Panc1 (cell line): Measurements from ENCODE around the gene ZNF607. TPM values are rescaled to one million over a fixed set of nuclear protein-coding genes. Genes with fewer than 3 reads are reported as not detected.

Experiments used
- ATAC-seq: fragments of 200-7000 bp; cut with Tn5 transposase; 2 replicates; pipeline ENCODE4 v1.9.1; 2020; ENCODE audit warnings: mild to moderate bottlenecking, moderate library complexity
- BruUV-seq: library from RNA; stranded (reverse); fragments of 400-500 nt; replicated peaks from 2 replicates; lab custom pipeline; 2021; lab: Mats Ljungman, UMichigan
- CTCF ChIA-PET: fragments of 300-600 bp; sonication (Branson Sonifier 250); formaldehyde crosslinking; loops from one replicate; lab custom pipeline; 2022; ENCODE audit warnings: antibody characterized with exemption; lab: Charles Lee
- POLR2A ChIA-PET: fragments of 300-600 bp; sonication (Branson Sonifier 250); formaldehyde crosslinking; loops from one replicate; lab custom pipeline; 2022; ENCODE audit warnings: antibody characterized with exemption; lab: Charles Lee
- DNase-seq: peaks from one replicate; pipeline ENCODE4 v3.0.0-alpha.2; 2010; ENCODE audit warnings: low read depth, low spot score
- H3K27ac ChIP-seq: 2 replicates; pipeline ENCODE4 v1.5.1; 2011; ENCODE audit warnings: mild to moderate bottlenecking, low read length, inconsistent platforms
- H3K27me3 ChIP-seq: fragments of 200-500 bp; sonication (Bioruptor generic); 2 replicates; pipeline ENCODE4 v1.6.0; 2014; ENCODE audit warnings: low read length, inconsistent platforms; ENCODE audit not compliant: control insufficient read depth, insufficient read depth
- H3K36me3 ChIP-seq: fragments of 200-500 bp; sonication (Bioruptor generic); 2 replicates; pipeline ENCODE4 v1.5.1; 2014; ENCODE audit warnings: inconsistent platforms, mild to moderate bottlenecking, low read length, moderate library complexity; ENCODE audit not compliant: control insufficient read depth, insufficient read depth
- H3K4me1 ChIP-seq: 2 replicates; pipeline ENCODE4 v1.5.1; 2011; ENCODE audit warnings: inconsistent platforms, mild to moderate bottlenecking, low read length, moderate library complexity; ENCODE audit not compliant: control insufficient read depth, insufficient read depth
- H3K4me3 ChIP-seq, 2 experiments: 2 replicates each; pipeline ENCODE4 v1.5.1; 2011 to 2012; ENCODE audit warnings: low read depth in 2 of 2, low read length in 2 of 2, mild to moderate bottlenecking in 2 of 2, inconsistent platforms in 1 of 2, moderate library complexity in 1 of 2
- H3K9me3 ChIP-seq: fragments of 200-500 bp; sonication (Bioruptor generic); 2 replicates; pipeline ENCODE4 v1.5.1; 2014; ENCODE audit warnings: low read depth, mild to moderate bottlenecking, inconsistent platforms, low read length, moderate library complexity; ENCODE audit not compliant: control insufficient read depth, insufficient read depth
- CTCF ChIP-seq: fragments of 450-650 bp; IDR thresholded peaks from 2 replicates; pipeline ENCODE4 v1.5.1; 2017; ENCODE audit warnings: mild to moderate bottlenecking
- POLR2AphosphoS5 ChIP-seq: IDR thresholded peaks from 2 replicates; pipeline ENCODE4 v1.6.1; 2012; ENCODE audit warnings: mild to moderate bottlenecking, low read depth, low read length, moderate library complexity
- REST ChIP-seq, 2 experiments: IDR thresholded peaks; 2 replicates each; pipeline ENCODE4 v1.6.1; 2011 to 2012; ENCODE audit warnings: low read depth in 2 of 2, control low read depth in 1 of 2, low read length in 1 of 2, mild to moderate bottlenecking in 1 of 2, moderate library complexity in 1 of 2; ENCODE audit not compliant: insufficient read depth in 1 of 2
- SIN3A ChIP-seq: IDR thresholded peaks from 2 replicates; pipeline ENCODE4 v1.6.1; 2012; ENCODE audit warnings: low read depth, mild to moderate bottlenecking, low read length, moderate library complexity, borderline replicate concordance; ENCODE audit not compliant: insufficient read depth
- TCF7L2 ChIP-seq: IDR thresholded peaks from 2 replicates; pipeline ENCODE4 v1.6.1; 2011; ENCODE audit warnings: mild to moderate bottlenecking, low read depth, low read length, inconsistent platforms
- in situ Hi-C: cut with HindIII; loops from 2 replicates; pipeline ENCODE4 v1.10.0; 2016; ENCODE audit warnings: low sequenced_read_pairs, low pct_unique_long_range_greater_than_20kb
- intact Hi-C: fragments of 100-400 bp; cut with micrococcal nuclease; formaldehyde crosslinking; loops from one replicate; pipeline ENCODE4 v1.10.0; 2022; ENCODE audit not compliant: unreplicated experiment
- total RNA-seq: library from RNA; stranded (reverse); gene quantifications from one replicate; pipeline ENCODE4 v1.2.1, GENCODE V29; 2021; ENCODE audit not compliant: unreplicated experiment

The ZNF607 gene
- total RNA-seq, 1 experiment from 2014 or later: 17.3 TPM

- Histone ChIP-seq H3K27ac (peak within 1 kb of the TSS; percentile 97), H3K36me3 (no peaks in the 10 kb centered on the region), H3K4me3 (peak within 1 kb of the TSS; percentile 73 to 93), H3K9me3 (peaks cover 42% of the 10 kb centered on the region), H3K4me1 (peaks cover 8% of the 10 kb centered on the region; the same call in 1 of the 2 replicates), H3K27me3 (no peaks in the 10 kb centered on the region)
- DNase-seq: no peak
- intact Hi-C loops: no loop called here
- TF ChIP-seq TCF7L2: no peak
- 0 out of 4 replicates have a peak, but pooled peaks of 1 of the 2 experiments have one; percentile 59 for TF ChIP-seq REST (IDR thresholded peaks at IDR 0.05; ENCODE audit: insufficient read depth in 1 of 2, low read depth in 2 of 2, low read length in 1 of 2)
- no peak for TF ChIP-seq SIN3A
- ChIA-PET POLR2A (interaction anchor here (0.7 kb wide), 1 partner anchor 8 kb away, joined by 5 read pairs; no protein-coding TSS in a partner anchor), CTCF (interaction anchor here (0.5 kb wide), 1 partner anchor 343 kb away, joined by 4 read pairs; no protein-coding TSS in a partner anchor)
- in situ Hi-C loops: no loop called here
- no TSS peak for BruUV-seq
- peak; percentile 88 for ATAC-seq
Observed at GRCh38 chr19:37655301-37655688, 64.3 kb downstream of the ZNF607 start, which contains the start of gene ZFP30. Gene ZFP30, minus strand, starts transcription at chr19:37655465. Its CDS starts 7,643 bp downstream, at chr19:37647822.

- Histone ChIP-seq H3K27ac (peak overlapping the region; percentile 97), H3K9me3 (peaks cover 46% of the 10 kb centered on the region), H3K4me3 (peak overlapping the region; percentile 73 to 93), H3K36me3 (no peaks in the 10 kb centered on the region), H3K27me3 (no peaks in the 10 kb centered on the region), H3K4me1 (peaks cover 8% of the 10 kb centered on the region; the same call in 1 of the 2 replicates)
- ChIA-PET CTCF (interaction anchor here (0.5 kb wide), 1 partner anchor 342 kb away, joined by 4 read pairs; no protein-coding TSS in a partner anchor), POLR2A (interaction anchor here (0.7 kb wide), 1 partner anchor 9 kb away, joined by 5 read pairs; no protein-coding TSS in a partner anchor)
- in situ Hi-C loops (no loop called here), intact Hi-C loops (loop anchor here (5.0 kb wide), 1 partner anchor 187 kb away; the partner anchor contains the start of genes ZNF569 and ZNF570)
- DNase-seq (peak; percentile 15), ATAC-seq (peak; percentile 70)
- BruUV-seq: no TSS peak
- TF ChIP-seq CTCF (no peak), REST (IDR thresholded peaks at IDR 0.05; ENCODE audit: insufficient read depth in 1 of 2, low read depth in 2 of 2, low read length in 1 of 2) (no peak), TCF7L2 (no peak), POLR2AphosphoS5 (no peak)
Observed at GRCh38 chr19:37654629-37655300, 64.8 kb downstream of the ZNF607 start.
